Astrocyte (in vitro differentiated cells and primary cell): ENCODE measurements around the gene CCND2.

ENCODE experiments used
- EZH2 ChIP-seq: IDR thresholded peaks from 2 replicates; pipeline ENCODE4 v1.6.1; 2012; ENCODE audit warnings: mild to moderate bottlenecking, low read length, inconsistent platforms; ENCODE audit not compliant: insufficient read depth
- TF ChIP-seq, protein P1 (sequence below): IDR thresholded peaks from 2 replicates; pipeline ENCODE4 v1.5.1; 2011; ENCODE audit warnings: low read depth, mild to moderate bottlenecking, inconsistent platforms, low read length, moderate library complexity; ENCODE audit not compliant: insufficient read depth

DNA sequence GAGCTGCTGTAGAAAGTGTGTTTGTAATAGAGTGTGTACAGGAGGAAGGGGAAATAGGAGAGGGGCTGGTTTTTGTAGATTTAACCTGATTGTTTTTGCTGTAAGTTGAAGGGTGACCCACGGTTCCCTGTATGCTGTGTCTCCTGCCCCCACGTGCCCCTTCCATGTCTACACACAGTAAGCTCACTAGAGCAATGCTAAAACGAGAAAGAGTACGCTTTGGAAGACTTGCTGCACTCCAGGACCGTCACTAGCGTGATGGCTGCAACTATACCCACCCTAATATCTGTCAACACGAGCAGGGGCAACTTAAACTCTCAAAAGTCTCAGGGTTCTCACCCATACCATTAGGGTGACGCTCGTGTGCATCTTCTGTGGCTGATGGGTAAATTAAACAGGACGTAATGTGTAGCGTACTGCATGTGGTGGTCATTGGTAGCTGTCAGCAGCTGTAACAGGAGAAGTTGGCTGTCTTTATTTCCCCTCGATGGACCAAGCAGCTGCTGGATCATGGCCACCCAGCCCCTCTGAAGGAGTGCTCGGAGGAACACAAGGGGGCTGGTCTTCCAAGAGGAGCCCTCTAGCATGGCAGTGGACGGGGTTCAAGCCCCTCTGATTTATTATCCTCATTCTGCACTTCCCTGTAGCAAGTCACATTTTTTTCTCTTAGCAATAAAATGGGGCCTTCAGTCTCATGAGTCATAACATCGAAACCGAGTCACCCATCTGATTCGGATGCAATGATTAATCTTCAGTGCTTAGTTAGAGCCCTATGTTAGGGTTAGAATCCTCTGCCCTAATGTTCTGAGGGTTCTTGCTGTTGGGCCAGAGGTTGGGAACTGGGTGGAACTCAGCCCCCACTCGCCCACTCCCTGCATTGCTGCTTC is 14.0 kb downstream of the CCND2 start:
- TF ChIP-seq, protein P1, sequence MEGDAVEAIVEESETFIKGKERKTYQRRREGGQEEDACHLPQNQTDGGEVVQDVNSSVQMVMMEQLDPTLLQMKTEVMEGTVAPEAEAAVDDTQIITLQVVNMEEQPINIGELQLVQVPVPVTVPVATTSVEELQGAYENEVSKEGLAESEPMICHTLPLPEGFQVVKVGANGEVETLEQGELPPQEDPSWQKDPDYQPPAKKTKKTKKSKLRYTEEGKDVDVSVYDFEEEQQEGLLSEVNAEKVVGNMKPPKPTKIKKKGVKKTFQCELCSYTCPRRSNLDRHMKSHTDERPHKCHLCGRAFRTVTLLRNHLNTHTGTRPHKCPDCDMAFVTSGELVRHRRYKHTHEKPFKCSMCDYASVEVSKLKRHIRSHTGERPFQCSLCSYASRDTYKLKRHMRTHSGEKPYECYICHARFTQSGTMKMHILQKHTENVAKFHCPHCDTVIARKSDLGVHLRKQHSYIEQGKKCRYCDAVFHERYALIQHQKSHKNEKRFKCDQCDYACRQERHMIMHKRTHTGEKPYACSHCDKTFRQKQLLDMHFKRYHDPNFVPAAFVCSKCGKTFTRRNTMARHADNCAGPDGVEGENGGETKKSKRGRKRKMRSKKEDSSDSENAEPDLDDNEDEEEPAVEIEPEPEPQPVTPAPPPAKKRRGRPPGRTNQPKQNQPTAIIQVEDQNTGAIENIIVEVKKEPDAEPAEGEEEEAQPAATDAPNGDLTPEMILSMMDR = no peak
- no peak for TF ChIP-seq EZH2
